A549 (cell line): ENCODE measurements around the gene PCDH9. TPM values are rescaled to one million over a fixed set of nuclear protein-coding genes. Genes with fewer than 3 reads are reported as not detected.
A peak's percentile ranks its signal among the peaks of the same experiment; 100 is the strongest.
"Not testable (repeated sequence)": the region's sequence is repeated elsewhere in the genome, so short reads cannot be mapped to it uniquely, and the experiment has no call there.

Source experiments
- ATAC-seq, 2 experiments: fragments of 200-7000 bp in 1 of 2; fragments of >200 bp in 1 of 2; cut with Nextera tagmentation in 1 of 2; cut with Tn5 transposase in 1 of 2; 3 replicates each; pipeline versions ENCODE4 v1.8.0 to v1.9.1; 2018 to 2020; ENCODE audit warnings: mild to moderate bottlenecking in 1 of 2, moderate library complexity in 1 of 2
- CTCF ChIA-PET: fragments of 300-600 bp; sonication (Branson Sonifier 250); formaldehyde crosslinking; extraction: SDS; loops from one replicate; lab custom pipeline; 2021; ENCODE audit warnings: antibody characterized with exemption, inconsistent platforms; lab: Yijun Ruan, JAX
- POLR2A ChIA-PET: fragments of 350-600 bp; formaldehyde crosslinking; extraction: SDS; loops from one replicate; lab custom pipeline; 2021; ENCODE audit warnings: antibody characterized with exemption, inconsistent platforms; lab: Yijun Ruan, JAX
- DNase-seq, 2 experiments: peaks; one replicate each; pipeline versions ENCODE4 v3.0.0 to v3.0.0-alpha.2; 2011 to 2016; ENCODE audit warnings: low read depth in 1 of 2, low spot score in 1 of 2
- FAIRE-seq: peaks from 2 replicates; lab custom pipeline; 2011; peaks lifted over from hg19 to GRCh38; lab: Jason Lieb, UNC
- H3K27ac ChIP-seq, 2 experiments: fragments of >200 bp; sonication (Bioruptor Twin); formaldehyde crosslinking; 3 replicates each; pipeline ENCODE4 v1.5.1; 2016 to 2017
- H3K4me1 ChIP-seq: fragments of >200 bp; sonication (Bioruptor Twin); formaldehyde crosslinking; 3 replicates; pipeline ENCODE4 v1.6.1; 2016
- H3K4me2 ChIP-seq: fragments of >200 bp; sonication (Bioruptor Twin); formaldehyde crosslinking; 3 replicates; pipeline ENCODE4 v1.6.1; 2016
- H3K4me3 ChIP-seq: fragments of >200 bp; sonication (Bioruptor Twin); formaldehyde crosslinking; 3 replicates; pipeline ENCODE4 v1.5.1; 2016
- H3K9me3 ChIP-seq: fragments of >200 bp; sonication (Bioruptor Twin); formaldehyde crosslinking; 3 replicates; pipeline ENCODE4 v1.6.1; 2016
- CBX8 ChIP-seq: fragments of 200-600 bp; sonication (generic); IDR thresholded peaks from 2 replicates; pipeline ENCODE4 v1.6.1; 2016
- CEBPB ChIP-seq, 2 experiments: fragments of >200 bp in 1 of 2; sonication (Bioruptor Twin) in 1 of 2; formaldehyde crosslinking in 1 of 2; IDR thresholded peaks; 2 replicates each; pipeline ENCODE4 v1.6.1; 2012 to 2016
- CHD4 ChIP-seq: fragments of 200-600 bp; sonication (generic); IDR thresholded peaks from 2 replicates; pipeline ENCODE4 v1.6.1; 2016; ENCODE audit warnings: antibody characterized with exemption, mild to moderate bottlenecking, borderline replicate concordance
- FOSL2 ChIP-seq, 2 experiments: fragments of 450-650 bp in 1 of 2; fragments of >200 bp in 1 of 2; sonication (Bioruptor Twin) in 1 of 2; formaldehyde crosslinking; IDR thresholded peaks; 2 replicates each; pipeline versions ENCODE4 v1.5.0 to v1.6.1; 2016 to 2020; ENCODE audit warnings: mild to moderate bottlenecking in 1 of 2, moderate library complexity in 1 of 2
- FOXS1 ChIP-seq: fragments of 250-450 bp; sonication (Bioruptor Pico); IDR thresholded peaks from 2 replicates; pipeline ENCODE4 v1.5.0; 2020; ENCODE audit warnings: mild to moderate bottlenecking, moderate library complexity
- GATA3 ChIP-seq: IDR thresholded peaks from 2 replicates; pipeline ENCODE4 v1.6.1; 2012; ENCODE audit warnings: borderline replicate concordance
- HOXB13 ChIP-seq: fragments of 250-450 bp; sonication (Bioruptor Pico); IDR thresholded peaks from 2 replicates; pipeline ENCODE4 v1.5.0; 2020; ENCODE audit warnings: low read depth, mild to moderate bottlenecking, moderate library complexity
- MAFK ChIP-seq: fragments of 450-650 bp; IDR thresholded peaks from 2 replicates; pipeline ENCODE4 v1.6.1; 2014; ENCODE audit not compliant: partially characterized antibody
- NPAS2 ChIP-seq: fragments of 250-450 bp; sonication (Bioruptor Pico); IDR thresholded peaks from 2 replicates; pipeline ENCODE4 v1.8.0; 2022; ENCODE audit warnings: mild to moderate bottlenecking, moderate library complexity, borderline replicate concordance
- SREBF2 ChIP-seq: fragments of 450-650 bp; IDR thresholded peaks from 2 replicates; pipeline ENCODE4 v1.6.1; 2014; ENCODE audit warnings: mild to moderate bottlenecking, moderate library complexity
- ZNF302 ChIP-seq: fragments of 250-450 bp; sonication (Bioruptor Pico); IDR thresholded peaks from 2 replicates; pipeline ENCODE4 v1.9.0; 2021; ENCODE audit warnings: inconsistent platforms, mild to moderate bottlenecking, moderate library complexity
- WGBS: methylation state at CpG from one replicate; pipeline ENCODE4 v1.1.6; 2017; ENCODE audit errors: missing lambda C conversion rate; 5-methylcytosine and 5-hydroxymethylcytosine counted together
- polyA plus RNA-seq, 4 experiments: library from polyadenylated mRNA; depleted of rRNA in 3 of 4; stranded (reverse); fragments of >200 nt; fragmentation: RNase III in 1 of 4; extraction: RNeasy Plus Mini Kit Qiagen cat#74134 plus additional on column Dnase treatment in 1 of 4; gene quantifications; 2 replicates in 3 of 4; 3 replicates in 1 of 4; pipeline ENCODE4 v1.2.3, GENCODE V29; 2011 to 2017
- TF ChIP-seq, protein P1 (sequence below): fragments of 150-350 bp; IDR thresholded peaks from 2 replicates; pipeline ENCODE4 v1.6.1; 2014; ENCODE audit warnings: low read depth, mild to moderate bottlenecking, low read length
- TF ChIP-seq, protein P2 (sequence below): fragments of 450-650 bp; IDR thresholded peaks from 2 replicates; pipeline ENCODE4 v1.6.1; 2014; ENCODE audit warnings: antibody characterized with exemption

Gene PCDH9
- polyA plus RNA-seq, 2 of the 4 experiments (the other 2 are of a cell fraction) = 16.0 to 29.5 TPM

DNA sequence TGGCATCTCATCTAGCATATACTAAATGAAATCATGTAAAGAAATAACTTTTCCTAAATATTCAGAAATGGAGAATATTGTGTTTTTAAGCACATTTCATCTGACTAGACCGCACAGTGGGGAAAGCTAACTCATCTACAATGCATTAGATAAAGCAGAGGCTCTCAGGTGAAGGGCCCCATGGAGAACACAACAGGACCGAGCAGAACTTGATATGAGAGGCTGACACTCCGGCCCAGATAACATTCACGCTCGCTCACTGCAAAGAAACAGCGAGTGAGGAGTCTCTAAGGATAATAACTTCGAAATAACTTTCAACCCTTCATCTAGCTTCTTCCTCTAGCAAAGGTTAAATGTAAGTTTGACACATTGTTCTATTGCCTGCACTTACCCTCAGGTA is 130.6 kb downstream of the PCDH9 start:
- ATAC-seq (peak in 1 of 2 experiments; percentile 43; a peak in 2 of 6 replicates), DNase-seq (no peak), FAIRE-seq (no peak)
- no peak for TF ChIP-seq CBX8
- TF ChIP-seq SREBF2 = no peak
- TF ChIP-seq CHD4 = no peak
- no peak for TF ChIP-seq HOXB13 (CRISPR knock-in tag)
- no peak for TF ChIP-seq NPAS2 (CRISPR knock-in tag)
- TF ChIP-seq, protein P1, sequence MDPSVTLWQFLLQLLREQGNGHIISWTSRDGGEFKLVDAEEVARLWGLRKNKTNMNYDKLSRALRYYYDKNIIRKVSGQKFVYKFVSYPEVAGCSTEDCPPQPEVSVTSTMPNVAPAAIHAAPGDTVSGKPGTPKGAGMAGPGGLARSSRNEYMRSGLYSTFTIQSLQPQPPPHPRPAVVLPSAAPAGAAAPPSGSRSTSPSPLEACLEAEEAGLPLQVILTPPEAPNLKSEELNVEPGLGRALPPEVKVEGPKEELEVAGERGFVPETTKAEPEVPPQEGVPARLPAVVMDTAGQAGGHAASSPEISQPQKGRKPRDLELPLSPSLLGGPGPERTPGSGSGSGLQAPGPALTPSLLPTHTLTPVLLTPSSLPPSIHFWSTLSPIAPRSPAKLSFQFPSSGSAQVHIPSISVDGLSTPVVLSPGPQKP = no peak
- TF ChIP-seq, protein P2, sequence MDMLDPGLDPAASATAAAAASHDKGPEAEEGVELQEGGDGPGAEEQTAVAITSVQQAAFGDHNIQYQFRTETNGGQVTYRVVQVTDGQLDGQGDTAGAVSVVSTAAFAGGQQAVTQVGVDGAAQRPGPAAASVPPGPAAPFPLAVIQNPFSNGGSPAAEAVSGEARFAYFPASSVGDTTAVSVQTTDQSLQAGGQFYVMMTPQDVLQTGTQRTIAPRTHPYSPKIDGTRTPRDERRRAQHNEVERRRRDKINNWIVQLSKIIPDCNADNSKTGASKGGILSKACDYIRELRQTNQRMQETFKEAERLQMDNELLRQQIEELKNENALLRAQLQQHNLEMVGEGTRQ = no peak
- peak overlapping the region; percentile 83 to 89 for H3K27ac ChIP-seq
- H3K4me2 ChIP-seq = peak overlapping the region; percentile 92
- H3K4me1 ChIP-seq = peaks cover 34% of the 10 kb centered on the region
- ChIA-PET CTCF (no interaction called here), POLR2A (no interaction called here)
- H3K9me3 ChIP-seq = no peaks in the 10 kb centered on the region
- WGBS = 4% methylated on average over 7 of the region's 7 CpGs
- peak overlapping the region; percentile 50 for H3K4me3 ChIP-seq

DNA sequence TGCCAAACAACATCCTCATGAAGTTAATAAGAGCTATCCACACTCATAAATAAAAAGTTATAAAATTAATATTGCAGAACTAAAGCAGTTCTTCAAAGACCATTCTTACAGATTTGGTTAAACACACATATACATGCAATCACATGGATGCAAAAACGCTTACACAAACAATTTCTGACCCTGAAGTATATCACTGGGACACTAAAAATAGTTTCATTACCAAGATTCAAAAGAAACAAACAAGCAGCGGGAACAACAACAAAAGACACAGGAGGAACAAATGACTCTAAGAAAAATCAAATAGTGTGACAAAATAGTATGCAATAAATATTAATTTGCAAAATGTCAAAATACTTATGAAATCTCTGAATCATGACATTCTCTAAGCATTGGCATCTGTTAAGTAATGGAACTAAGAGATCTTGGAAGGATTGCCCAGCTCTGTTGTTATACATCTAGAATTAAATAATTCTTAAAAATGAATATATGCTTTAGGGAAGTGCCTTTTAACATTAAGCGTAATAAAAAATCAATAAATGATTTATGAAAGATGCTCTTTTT is 132.2 kb downstream of the PCDH9 start:
- DNase-seq (no peak), FAIRE-seq (no peak), ATAC-seq (no peak)
- peak overlapping the region; percentile 79 to 89 for H3K27ac ChIP-seq
- 17% methylated on average over 3 of the region's 3 CpGs for WGBS
- peak overlapping the region; percentile 50 for H3K4me3 ChIP-seq
- H3K4me1 ChIP-seq = peaks cover 33% of the 10 kb centered on the region
- TF ChIP-seq MAFK = peak; percentile 90
- no peak for TF ChIP-seq SREBF2
- H3K9me3 ChIP-seq = no peaks in the 10 kb centered on the region
- peak overlapping the region; percentile 92 for H3K4me2 ChIP-seq
- CTCF ChIA-PET = no interaction called here
- POLR2A ChIA-PET = no interaction called here

DNA sequence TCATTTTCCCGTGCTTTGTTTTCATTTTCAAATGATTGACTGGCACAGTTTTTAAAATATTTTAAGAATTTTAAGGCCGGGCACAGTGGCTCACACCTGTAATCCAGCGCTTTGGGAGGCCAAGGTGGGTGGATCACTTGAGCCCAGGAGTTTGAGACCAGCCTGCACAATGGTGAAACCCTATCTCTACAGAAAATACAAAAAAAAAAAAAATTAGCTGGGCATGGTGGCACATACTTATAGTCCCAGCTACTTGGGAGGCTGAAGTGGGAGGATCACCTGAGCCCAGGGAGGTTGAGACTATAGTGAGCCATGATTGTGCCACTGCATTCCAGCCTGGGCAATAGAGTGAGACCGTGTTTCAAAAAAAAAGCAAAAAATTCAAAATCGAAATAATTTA is 133.2 kb downstream of the PCDH9 start:
- Histone ChIP-seq H3K4me3 (peak overlapping the region; percentile 50), H3K4me2 (peak overlapping the region; percentile 92), H3K27ac (peak overlapping the region; percentile 85 to 89), H3K4me1 (peaks cover 34% of the 10 kb centered on the region)
- CTCF ChIA-PET = interaction anchor here (0.8 kb wide), 1 partner anchor 127 kb away, joined by 4 read pairs; no protein-coding TSS in a partner anchor
- 34% methylated on average over 5 of the region's 5 CpGs for WGBS
- POLR2A ChIA-PET, H3K9me3 ChIP-seq, ATAC-seq, DNase-seq, FAIRE-seq: not testable (repeated sequence)

DNA sequence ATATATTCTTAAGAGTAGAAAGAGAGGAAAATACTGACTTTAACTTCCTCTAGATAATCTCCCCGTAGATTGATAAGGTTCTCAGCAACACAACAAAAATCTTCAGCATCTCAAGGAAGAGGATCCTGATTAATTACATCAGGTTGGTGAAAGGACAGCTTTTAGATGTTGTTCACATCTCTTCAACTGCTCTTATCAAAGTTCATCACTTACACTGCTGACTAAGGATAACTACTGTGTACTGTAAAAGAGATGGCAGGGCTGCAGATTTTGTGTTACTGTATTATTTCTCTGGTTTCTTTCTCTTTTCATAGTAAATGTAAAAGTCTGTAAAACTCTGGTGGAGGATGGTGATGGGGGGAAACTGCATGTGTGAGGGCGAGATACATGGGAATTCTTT is 133.7 kb downstream of the PCDH9 start:
- no peak for ATAC-seq
- FAIRE-seq = no peak
- CTCF ChIA-PET = no interaction called here
- 44% methylated on average over 2 of the region's 2 CpGs for WGBS
- no peaks in the 10 kb centered on the region for H3K9me3 ChIP-seq
- POLR2A ChIA-PET = no interaction called here
- peak overlapping the region; percentile 92 for H3K4me2 ChIP-seq
- no peak for DNase-seq
- H3K27ac ChIP-seq = peak overlapping the region; percentile 85 to 89
- peak; percentile 51 for TF ChIP-seq MAFK
- TF ChIP-seq FOXS1 (CRISPR knock-in tag) = no peak
- peaks cover 38% of the 10 kb centered on the region for H3K4me1 ChIP-seq
- H3K4me3 ChIP-seq = peak overlapping the region; percentile 50

DNA sequence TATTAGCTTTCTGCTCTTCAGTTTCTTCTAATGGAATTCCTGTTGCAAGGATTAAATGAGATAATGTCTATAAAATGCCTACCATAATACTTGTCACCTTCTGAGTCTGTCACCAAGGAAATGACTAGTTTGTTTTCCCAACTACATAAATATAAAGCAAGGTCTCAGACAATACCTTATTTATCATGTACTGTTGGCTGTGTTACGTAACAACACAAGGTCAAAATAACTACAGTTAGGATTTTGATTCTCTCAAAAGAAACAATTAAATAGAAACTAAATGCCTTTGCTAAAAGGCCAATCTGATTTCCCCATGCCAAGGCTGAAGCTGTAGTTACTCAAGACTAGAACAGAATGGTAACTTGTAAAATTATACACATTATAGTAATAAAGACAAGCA is 134.5 kb downstream of the PCDH9 start:
- ATAC-seq = peak in 1 of 2 experiments; percentile 38; a peak in 3 of 6 replicates

More for the DNA sequence above, 134.5 kb downstream of the PCDH9 start:
- Histone ChIP-seq H3K4me2 (peak overlapping the region; percentile 92), H3K9me3 (no peaks in the 10 kb centered on the region)
- DNase-seq = peak in 1 of 2 experiments; percentile 71
- POLR2A ChIA-PET = no interaction called here
- CTCF ChIA-PET = no interaction called here
- 14% methylated on average over 1 of the region's 1 CpG for WGBS
- peak; percentile 48; the same call in 1 of the 2 replicates for TF ChIP-seq GATA3
- peak; percentile 18 to 81; a peak in 3 of 4 replicates for TF ChIP-seq CEBPB (IDR thresholded peaks at IDR 0.05)
- TF ChIP-seq ZNF302 (CRISPR knock-in tag) = no peak
- TF ChIP-seq FOSL2 (IDR thresholded peaks at IDR 0.05) = no peak
- TF ChIP-seq FOSL2 (CRISPR knock-in tag; IDR thresholded peaks at IDR 0.05) = 0 out of 2 replicates have a peak, but pooled peaks have one; percentile 56
- TF ChIP-seq, all 56 proteins: peak for 3
- FAIRE-seq = no peak
- H3K27ac ChIP-seq = peak overlapping the region; percentile 85 to 89; a peak in 5 of 6 replicates
- H3K4me1 ChIP-seq = peaks cover 44% of the 10 kb centered on the region
- H3K4me3 ChIP-seq = peak overlapping the region; percentile 50; the same call in 1 of the 3 replicates
